Stimulated activated CD8-positive, alpha-beta memory T cell treated with anti-CD3 and anti-CD28 coated beads, Interleukin-15, amount 100 ng/mL, for 48 hours (primary cell): ENCODE data around the gene IRF2.
"Not testable (repeated sequence)": the region's sequence is repeated elsewhere in the genome, so short reads cannot be mapped to it uniquely, and the experiment has no call there.

Source experiments
- DNase-seq, 2 donors: peaks; one replicate each; pipeline ENCODE4 v3.0.0-alpha.2; 2020; ENCODE audit warnings: low read depth in 2 of 2

Gene IRF2

GRCh38 chr4:184389978-184390900 lies 84.1 kb downstream of the IRF2 start:
- no peak for DNase-seq

- no peak for DNase-seq
These were observed 86.2 kb downstream of the IRF2 start for GRCh38 chr4:184388106-184388505.

GRCh38 chr4:184387351-184387750 lies 87.0 kb downstream of the IRF2 start:
- DNase-seq: no peak

- DNase-seq: no peak
These were observed 88.0 kb downstream of the IRF2 start for GRCh38 chr4:184386271-184386781.

- no peak for DNase-seq
These were observed 88.6 kb downstream of the IRF2 start for GRCh38 chr4:184385705-184386141.

DNA sequence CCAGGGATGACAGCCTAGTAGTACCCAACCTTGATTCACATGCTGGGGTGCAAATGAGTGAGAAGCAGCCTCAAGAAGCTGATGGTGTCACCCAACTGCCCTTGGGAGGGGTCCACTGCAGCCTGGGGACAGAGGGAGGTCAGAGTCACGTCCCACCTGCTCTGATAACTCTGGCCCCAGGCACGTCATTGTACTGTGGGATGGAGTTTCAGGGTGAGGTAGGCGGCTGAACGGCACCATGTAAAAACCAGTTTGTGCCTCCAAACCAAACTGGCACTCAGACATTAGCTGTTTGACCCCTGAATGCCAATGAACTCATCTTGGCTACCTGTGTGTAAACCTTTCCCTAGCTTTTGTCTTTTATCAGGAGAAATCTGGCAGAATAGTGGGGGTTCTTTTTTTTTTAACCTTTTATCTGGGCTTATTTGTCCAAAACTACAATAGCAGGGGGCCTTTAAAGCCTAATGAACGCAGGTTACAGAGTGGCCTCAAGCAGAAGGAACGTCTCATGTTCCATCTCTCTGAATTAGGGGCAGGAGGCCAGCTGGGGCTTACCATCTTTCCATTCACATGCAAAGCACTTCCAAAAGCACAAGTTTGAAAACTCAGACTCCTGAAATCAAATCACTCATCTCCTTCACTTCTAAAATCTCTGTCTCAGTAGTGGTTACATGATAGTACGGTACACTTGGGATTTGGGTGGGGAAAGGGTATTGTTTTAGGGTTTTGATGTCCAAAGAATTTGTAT lies 89.4 kb downstream of the IRF2 start:
- no peak for DNase-seq

DNA sequence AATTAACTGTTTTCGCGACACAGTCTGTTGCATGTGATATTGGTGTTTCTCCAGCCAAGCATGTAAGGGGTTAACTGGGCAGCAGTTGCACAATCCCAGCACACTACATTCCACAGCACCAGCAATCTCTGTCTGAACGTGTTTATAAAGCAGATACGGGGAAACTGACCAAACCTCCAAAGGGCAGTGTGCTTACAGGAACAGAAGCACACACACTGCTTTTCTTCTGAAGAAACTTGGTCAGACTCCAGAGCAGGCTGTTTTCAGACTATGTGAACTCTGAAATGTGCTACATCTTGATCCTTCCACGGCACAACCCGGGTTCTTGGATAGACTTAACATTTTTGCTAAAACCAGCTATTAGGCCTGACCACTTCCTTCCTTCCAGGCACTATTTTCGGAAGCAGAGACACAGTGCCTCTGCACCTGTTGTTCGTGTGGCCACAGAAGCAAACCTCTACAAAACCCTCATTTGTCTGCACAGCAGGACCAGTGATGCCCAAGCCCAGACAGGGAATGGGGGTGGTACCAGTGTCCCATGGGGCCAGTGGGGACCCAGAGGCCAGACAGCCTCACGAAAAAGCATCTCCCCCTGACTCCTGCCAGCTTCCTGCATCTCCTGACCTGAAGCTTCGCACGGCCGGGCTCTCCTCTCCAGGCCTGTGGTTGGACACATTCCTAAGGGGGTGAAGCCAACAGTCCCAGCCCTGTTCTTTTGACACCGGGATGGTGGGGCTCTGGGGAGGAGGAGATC lies 90.1 kb downstream of the IRF2 start:
- no peak for DNase-seq

- no peak for DNase-seq
These were observed 90.8 kb downstream of the IRF2 start for GRCh38 chr4:184383497-184384055.

DNA sequence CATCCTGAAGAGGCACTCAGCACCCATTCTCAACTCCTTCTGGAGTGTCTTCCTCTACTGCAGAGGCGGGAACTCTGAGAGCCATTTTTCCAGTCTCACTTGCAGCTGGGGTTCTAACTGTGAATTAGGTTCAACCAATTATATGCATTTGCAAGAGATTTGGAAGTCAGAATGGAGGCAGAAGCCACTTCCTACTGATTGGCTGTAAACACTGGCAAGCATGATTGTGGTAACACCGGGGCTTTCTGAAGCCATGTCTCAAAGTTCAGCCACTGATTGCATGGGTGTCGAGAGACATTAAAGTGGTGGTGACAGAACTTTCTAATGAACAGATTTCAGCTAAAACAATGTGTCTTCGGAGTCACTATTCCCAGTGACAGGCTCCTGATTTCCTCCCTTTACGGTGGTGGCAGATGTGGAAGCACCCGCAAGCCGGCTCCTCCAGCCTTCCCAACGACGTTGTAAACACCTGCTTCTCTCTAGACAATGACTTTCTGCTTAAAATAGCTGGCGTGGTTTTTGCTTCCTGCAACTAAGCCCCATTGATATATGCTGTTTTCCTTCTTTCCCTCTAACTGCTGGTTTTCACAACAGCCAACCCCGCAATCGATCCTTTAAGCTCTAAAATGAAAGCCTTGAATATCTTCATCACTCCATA lies 92.0 kb downstream of the IRF2 start:
- DNase-seq: no peak

DNA sequence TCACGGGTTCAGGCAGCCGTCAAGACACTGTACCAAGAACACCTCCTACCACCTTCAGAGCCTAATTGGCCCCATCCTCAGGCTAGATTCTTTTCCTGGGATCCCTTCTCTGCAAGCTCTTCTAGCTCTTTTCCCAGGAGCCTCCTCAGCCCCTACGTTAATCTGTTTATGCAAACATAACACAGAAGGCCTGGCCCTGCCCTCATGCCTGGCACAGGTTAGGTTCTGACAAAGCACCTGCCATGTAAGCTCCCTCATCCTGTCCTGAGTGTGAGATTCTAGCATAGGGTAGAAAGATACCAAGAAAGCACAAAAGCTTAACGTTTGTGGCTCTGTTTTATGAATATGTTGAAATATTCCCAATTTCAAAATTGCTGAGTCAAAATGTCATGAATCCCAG lies 93.6 kb downstream of the IRF2 start:
- DNase-seq: no peak

DNA sequence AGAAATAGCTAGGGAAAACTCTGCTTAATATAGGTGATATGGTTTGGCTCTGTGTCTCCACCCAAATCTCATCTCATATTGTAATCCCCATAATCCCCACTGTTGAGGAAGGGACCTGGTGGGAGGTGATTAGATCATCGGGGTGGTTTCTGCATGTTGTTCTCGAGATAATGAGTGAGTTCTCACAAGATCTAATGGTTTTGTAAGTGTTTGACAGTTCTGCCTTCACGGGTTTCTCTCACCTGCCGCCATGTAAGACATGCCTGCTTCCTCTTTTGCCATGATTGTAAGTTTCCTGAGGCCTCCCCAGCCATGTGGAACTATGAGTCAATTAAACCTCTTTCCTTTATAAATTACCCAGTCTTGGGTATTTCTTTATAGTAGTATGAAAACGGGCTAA lies 94.1 kb downstream of the IRF2 start:
- not testable (repeated sequence) for DNase-seq

- no peak for DNase-seq
These were observed 97.4 kb downstream of the IRF2 start for GRCh38 chr4:184376923-184377322.

- no peak for DNase-seq
These were observed 98.1 kb downstream of the IRF2 start for GRCh38 chr4:184376126-184376838.

GRCh38 chr4:184375623-184376022 lies 98.7 kb downstream of the IRF2 start:
- DNase-seq: not testable (repeated sequence)

- no peak for DNase-seq
These were observed 99.3 kb downstream of the IRF2 start for GRCh38 chr4:184375027-184375426.

DNA sequence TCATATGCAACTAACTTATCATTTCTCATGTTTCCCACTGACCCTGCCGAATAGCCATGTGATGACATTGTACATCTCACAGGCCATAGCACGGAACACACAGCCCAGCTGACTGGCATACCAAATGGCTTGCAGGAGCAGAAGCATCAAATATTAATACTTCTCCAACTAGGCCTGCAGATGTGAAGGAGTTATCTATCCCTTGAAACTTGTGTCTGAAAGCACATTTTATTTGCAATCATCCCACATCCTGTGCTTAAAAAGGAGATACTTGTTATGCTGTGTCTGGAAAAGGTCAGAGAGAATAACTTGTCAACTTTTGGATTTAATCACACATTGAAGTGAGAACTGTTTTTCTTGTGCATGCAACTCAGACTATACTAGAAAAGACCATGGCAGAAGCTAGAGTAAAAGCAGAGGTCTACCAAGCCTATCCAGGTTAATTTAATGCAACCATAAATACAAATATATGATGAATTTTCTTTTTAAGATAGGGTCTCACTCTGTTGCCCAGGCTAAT lies 100.4 kb downstream of the IRF2 start:
- no peak for DNase-seq

GRCh38 chr4:184371390-184371787 lies 103.0 kb downstream of the IRF2 start:
- DNase-seq: no peak

DNA sequence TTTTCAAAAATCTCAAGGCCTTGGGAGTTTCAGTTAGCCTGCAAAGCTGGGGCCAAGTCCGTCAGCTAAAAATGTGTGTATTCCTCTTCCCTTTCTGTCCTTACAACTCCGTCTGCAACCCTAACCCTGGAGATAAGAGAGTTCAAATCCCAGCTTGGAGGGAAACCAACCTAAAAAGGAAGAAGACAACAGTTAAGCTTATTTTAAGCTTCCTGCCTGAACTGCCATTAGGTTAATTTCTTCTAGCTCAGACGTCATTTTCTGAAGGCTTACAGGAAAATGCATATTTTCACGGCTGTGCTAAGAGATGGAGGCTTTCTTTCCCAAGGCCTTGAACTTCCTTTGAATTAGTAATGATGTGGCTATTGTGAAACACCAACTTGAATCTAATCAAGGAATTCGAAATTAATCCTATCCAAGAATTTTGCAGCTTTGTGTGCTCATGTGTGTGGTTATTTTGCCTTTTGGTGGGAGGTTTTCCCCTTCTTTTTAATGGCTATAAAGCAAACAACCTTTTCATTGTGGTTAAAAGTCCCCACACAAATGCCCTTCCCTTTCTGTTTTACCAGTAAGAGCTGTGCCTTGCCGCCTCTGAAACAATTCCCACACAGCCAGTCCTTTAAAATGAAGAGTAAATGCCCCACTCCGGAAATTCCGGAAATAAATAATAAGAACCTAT lies 103.5 kb downstream of the IRF2 start:
- no peak for DNase-seq

GRCh38 chr4:184369871-184370270 lies 104.5 kb downstream of the IRF2 start:
- DNase-seq: no peak

- no peak for DNase-seq
These were observed 105.6 kb downstream of the IRF2 start for GRCh38 chr4:184368731-184369130.
